GM19025 (cell line): ENCODE measurements around the gene OR7A5.
"Not testable (repeated sequence)": the region's sequence is repeated elsewhere in the genome, so short reads cannot be mapped to it uniquely, and the experiment has no call there.

Experiments used
- ATAC-seq: cut with Tn5 transposase; IDR thresholded peaks from one replicate; pipeline ENCODE4 v1.9.1; 2021; ENCODE audit warnings: mild to moderate bottlenecking, low read depth, moderate library complexity; ENCODE audit not compliant: unreplicated experiment

Gene OR7A5

DNA sequence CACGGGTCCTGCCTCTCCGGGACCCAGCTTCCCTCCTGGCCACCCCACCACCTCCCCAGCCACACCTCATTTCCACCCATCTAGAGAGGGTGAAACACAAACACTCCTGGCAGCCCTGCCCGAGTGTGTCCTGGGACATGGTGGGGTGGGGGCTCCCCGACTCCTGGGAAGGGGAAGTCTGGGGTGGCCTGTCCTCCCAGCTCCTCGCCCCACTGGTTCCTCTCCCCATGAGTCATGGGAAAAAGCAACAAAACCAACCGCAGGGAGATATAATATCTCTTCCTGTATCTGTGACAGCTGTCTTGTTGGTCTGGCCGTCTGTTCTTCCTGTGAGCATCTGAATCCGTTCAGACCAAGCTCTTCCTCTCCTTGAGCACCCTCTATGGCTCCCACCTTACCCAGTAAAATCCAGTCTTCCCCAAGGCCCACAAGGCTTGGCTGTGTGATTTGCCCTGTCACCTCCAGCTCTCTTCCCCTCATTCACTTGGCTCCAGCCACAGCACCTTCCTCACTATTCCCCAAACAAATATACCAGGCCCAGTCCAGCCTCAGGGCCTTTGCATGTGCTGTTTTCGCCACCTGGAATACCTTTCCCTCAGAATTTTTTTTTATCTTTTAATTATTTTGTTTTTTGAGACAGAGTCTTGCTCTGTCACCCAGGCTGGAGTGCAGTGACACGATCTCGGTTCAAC lies 49.7 kb downstream of the OR7A5 start:
- ATAC-seq = not testable (repeated sequence)

DNA sequence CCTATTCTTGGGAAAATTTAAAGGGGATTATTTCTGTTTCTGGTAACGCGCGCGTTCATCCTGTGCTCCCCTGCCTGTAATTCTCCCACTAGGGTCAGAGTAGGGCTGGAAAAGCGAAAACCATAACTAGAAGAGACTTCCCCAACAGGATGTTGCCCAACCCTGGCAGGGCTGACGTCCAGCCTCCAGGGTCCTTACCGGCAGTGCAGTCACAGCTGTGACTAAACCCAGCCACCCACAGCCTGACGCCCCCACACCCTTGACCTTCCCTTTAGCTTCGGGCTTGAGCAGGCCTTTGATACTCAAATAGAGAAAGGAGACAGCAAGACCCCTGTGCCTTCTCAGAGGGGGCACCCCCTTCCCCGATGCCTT lies 50.3 kb downstream of the OR7A5 start:
- ATAC-seq = not testable (repeated sequence)

DNA sequence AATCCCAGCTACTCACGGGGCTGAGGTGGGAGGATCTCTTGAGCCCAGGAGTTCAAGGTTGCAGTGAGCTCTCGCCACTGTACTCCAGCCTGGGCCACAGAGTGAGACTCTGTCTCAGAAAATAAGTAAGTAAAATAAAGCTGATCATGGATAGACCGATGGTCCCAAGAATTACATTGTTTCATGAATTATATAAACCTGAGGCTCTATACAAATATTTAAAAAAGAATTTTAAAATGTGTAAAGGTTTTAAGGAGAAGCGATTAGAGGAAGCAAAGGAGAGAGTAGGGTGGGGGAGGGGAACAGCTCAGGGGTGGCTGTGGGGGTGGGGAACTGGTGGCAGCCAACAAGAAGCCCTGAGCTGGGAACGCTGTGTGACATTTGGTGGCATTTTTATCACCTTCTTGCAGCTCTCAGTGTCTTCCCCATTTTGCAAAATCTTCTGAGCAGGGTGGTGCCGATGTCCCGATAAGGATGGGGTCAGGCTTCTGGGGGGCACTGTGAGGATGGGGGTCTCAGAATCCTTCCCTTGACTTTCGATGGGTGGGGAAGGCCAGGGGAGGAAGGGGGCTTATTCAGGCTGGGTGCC lies 51.5 kb downstream of the OR7A5 start:
- ATAC-seq = not testable (repeated sequence)

DNA sequence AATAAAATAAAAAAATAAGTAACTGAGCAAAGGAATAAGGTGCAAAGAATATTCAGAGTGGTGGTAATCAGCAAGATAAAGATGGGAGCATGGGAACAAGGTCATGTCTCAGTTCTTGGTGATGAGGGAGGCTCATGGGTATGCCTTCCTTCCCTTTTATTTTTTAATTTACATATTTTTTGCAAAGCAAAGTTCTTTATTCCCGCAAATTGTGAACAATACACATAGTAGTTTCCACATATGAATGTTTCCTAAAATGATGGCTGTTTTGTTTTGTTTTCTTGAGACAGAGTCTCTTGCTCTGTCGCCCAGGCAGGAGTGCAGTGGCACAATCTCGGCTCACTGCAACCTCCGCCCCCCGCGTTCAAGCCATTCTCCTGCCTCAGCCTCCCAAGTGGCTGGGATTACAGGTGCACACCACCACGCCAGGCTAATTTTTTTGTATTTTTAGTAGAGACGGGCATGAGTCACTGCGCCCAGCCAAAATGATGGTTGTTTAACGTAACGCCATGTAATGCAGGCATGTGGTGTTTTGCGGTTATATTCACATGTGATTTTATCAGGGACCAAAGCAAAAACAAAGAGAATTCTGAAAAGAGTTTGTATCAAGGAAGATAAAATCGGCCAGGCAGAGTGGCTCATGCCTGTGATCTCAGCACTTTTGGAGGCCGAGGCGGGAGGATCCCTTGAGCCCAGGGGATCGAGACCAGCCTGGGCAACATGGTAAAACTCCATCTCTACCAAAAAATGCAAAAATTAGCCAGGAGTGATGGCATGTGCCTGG lies 52.2 kb downstream of the OR7A5 start:
- ATAC-seq = no peak

DNA sequence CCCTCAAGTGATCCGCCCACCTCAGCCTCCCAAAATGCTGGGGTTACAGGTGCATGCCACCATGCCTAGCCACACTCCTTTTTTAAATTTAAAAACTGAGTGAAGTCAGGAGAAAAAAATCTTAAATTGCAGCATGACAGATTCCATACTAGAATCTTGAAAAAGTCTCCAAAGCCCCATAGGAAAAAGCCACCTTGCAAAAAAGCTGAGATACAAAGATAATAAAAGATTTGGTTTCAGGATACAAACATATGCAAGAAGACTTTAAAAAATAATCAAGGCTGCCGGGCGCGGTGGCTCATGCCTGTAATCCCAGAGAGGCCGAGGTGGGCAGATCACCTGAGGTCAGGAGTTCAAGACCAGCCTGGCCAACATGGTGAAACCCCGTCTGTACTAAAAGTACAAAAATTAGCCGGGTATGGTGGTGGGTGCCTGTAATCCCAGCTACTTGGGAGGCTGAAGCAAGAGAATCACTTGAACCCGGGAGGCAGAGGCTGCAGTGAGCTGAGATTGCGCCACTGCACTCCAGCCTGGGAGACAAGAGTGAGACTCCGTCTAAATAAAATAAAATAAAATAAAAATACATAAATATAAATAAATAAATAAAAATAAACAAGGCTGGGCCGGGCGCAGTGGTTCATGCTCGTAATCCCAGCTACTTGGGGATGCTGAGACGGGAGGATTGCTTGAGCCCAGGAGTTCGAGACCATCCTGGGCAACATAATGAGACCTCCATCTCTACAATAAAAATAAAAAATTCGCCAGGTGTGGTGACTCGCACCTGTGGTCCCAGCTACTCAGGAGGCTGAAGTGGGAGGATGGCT lies 53.1 kb downstream of the OR7A5 start:
- ATAC-seq = not testable (repeated sequence)

DNA sequence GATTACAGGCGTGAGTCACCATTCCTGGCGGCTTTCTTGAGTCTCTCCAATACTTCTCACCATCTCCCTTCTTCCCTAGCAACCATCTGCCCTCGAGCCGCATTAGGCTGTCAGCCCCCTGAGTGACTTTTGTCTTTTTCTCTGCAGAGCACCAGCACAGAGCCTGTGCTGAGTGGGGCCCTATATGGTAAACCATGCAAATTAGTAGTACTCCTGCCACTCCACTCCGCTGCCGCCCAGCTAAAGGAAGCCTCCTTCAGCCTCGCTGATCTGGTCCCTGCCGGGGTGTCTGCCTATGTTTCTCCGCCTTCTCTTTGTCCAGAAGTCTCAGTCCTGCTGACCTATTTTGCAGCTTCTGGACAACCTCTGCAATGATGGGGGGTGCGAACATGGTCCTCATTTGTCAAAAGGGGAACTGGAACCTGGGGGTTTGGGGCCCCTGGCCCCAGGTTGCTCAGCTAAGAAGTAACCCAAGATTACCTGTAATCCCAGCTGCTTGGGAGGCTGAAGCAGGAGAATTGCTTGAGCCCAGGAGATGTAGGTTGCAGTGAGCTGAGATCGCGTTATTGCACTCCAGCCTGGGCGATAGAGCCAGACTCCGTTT lies 54.3 kb downstream of the OR7A5 start:
- ATAC-seq = not testable (repeated sequence)

GRCh38 chr19:14779151-14779550 lies 55.8 kb downstream of the OR7A5 start:
- no peak for ATAC-seq

GRCh38 chr19:14778110-14778845 lies 56.7 kb downstream of the OR7A5 start, which contains the start of gene ADGRE2:
Gene ADGRE2, minus strand, starts transcription at chr19:14778560. Its CDS starts 1,804 bp downstream, at chr19:14776756.
- ATAC-seq = not testable (repeated sequence)

- not testable (repeated sequence) for ATAC-seq
These were observed 57.3 kb downstream of the OR7A5 start for GRCh38 chr19:14777645-14778044.
